Measurements from ENCODE around the gene SNRNP70. TPM values are rescaled to one million over a fixed set of nuclear protein-coding genes. Genes with fewer than 3 reads are reported as not detected.
A peak's percentile ranks its signal among the peaks of the same experiment; 100 is the strongest.
"Not testable (repeated sequence)": the region's sequence is repeated elsewhere in the genome, so short reads cannot be mapped to it uniquely, and the experiment has no call there.

SNRNP70 gene
- total and polyA plus RNA-seq, 7 donors: 33.8 to 382 (median 167) TPM

DNA sequence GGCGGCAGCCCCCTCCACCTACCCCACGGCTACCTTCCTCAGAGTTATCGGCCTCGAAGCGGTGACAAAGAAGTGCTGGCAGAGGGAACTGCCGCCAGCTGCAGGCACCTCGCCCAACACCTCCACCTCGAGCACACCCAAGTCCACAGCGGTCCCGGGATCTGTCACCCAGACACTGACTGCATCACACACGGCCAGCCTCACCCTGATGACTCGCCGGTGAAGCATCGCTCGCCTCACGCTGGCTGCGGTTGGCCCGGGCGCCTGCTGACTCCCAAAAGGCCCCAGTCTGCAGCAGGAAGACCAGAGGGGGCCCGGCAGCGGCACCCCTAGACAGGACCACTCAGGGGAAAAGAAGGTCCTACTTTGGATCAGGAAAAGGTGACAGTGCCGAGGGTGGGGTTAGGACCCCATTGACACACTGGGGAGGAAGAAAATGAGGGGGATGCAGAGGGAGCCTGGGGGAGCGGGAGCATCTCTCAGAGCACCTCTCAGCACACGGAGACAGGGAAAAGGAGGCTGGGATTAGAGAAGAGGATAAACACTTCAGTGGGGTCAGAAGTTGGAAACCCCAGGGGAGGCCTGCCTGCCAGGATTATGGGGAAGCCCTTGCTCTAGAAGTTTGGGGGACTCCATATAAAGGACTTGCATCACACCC is 34.7 kb upstream of the SNRNP70 start:
- H3K27me3 ChIP-seq; H3K4me1 ChIP-seq; H3K27ac ChIP-seq; H3K4me3 ChIP-seq; intact Hi-C loops (cut with DNase I); DNase-seq; H3K36me3 ChIP-seq; H3K9me3 ChIP-seq: not testable (repeated sequence)
- 53 to 77% methylated on average over 24 of the region's 24 CpGs for WGBS, 2 donors

- H3K4me1 ChIP-seq: peaks cover 0 to 25% (median 21%) of the 10 kb centered on the region in 4 donors
- peaks cover 18 to 33% (median 23%) of the 10 kb centered on the region in 3 donors for H3K27me3 ChIP-seq
- intact Hi-C loops (cut with DNase I): no loop called here
- TF ChIP-seq POLR2AphosphoS5 (IDR thresholded peaks at IDR 0.05): no peak
- peak in 2 of 4 experiments; percentile 27 to 29 for TF ChIP-seq CTCF (IDR thresholded peaks at IDR 0.05)
- peak overlapping the region; percentile 29 to 54 (median 48) for H3K4me3 ChIP-seq
- 1% methylated on average over 63 of the region's 63 CpGs for WGBS, 2 donors
- H3K27ac ChIP-seq: no peak overlapping the region
- H3K9me3 ChIP-seq: no peaks in the 10 kb centered on the region
- no peak for DNase-seq
- no peaks in the 10 kb centered on the region for H3K36me3 ChIP-seq
Observed at GRCh38 chr19:49056101-49056901, 28.9 kb upstream of the SNRNP70 start.

- WGBS, 2 donors: 3 to 5% methylated on average over 34 of the region's 34 CpGs
- H3K36me3 ChIP-seq; intact Hi-C loops (cut with DNase I); H3K27ac ChIP-seq; DNase-seq; H3K9me3 ChIP-seq: not testable (repeated sequence)
- Histone ChIP-seq H3K4me3 (peak overlapping the region; percentile 29 to 54 (median 48)), H3K4me1 (peaks cover 0 to 25% (median 21%) of the 10 kb centered on the region in 4 donors), H3K27me3 (peaks cover 18 to 40% (median 23%) of the 10 kb centered on the region in 3 donors)
Observed at GRCh38 chr19:49056902-49057596, 28.2 kb upstream of the SNRNP70 start.

DNA sequence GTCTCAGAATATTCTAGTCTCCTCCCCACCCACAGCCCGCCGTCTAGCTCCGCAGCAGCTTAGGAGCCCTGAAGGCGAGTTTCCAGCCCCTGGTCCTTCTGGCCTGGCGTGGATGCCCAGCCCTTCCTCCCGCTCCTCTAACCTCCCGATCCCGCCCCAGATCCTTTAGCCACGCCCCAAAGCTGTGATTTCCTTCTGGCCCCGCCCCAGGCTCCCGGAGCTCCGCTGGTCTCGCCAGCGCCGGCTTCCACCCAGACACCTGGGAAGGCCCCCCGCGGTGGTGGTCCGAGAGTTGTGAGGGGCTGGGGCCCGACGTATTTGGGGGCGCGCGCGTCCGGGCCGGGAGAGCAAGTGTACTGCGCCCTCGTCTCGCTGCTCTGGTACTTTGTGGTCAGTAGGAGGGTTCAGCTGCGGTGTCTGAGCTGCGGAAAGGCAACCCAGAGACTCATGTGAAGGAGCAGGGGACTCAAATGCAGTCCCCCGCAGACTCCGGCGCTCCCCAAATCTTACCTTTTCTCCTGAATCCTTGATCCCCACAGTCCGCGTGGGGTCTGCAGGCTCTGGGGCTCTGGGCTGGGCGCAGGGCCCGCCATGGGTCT is 27.5 kb upstream of the SNRNP70 start, which contains the start of gene CGB7:
Gene CGB7 (minus strand): TSS at position 114 of the 599 bp plus-strand sequence. CDS start 2,374 bp downstream, outside the sequence.
- peaks cover 18 to 47% (median 24%) of the 10 kb centered on the region in 3 donors for H3K27me3 ChIP-seq
- intact Hi-C loops (cut with DNase I): no loop called here
- no peaks in the 10 kb centered on the region for H3K36me3 ChIP-seq
- TF ChIP-seq POLR2A (IDR thresholded peaks at IDR 0.05) (no peak), POLR2AphosphoS5 (IDR thresholded peaks at IDR 0.05) (no peak)
- no peaks in the 10 kb centered on the region for H3K9me3 ChIP-seq
- H3K4me1 ChIP-seq: peaks cover 0 to 25% (median 21%) of the 10 kb centered on the region in 4 donors
- H3K27ac ChIP-seq: no peak within 1 kb of the TSS
- 4 to 6% methylated on average over 38 of the region's 38 CpGs for WGBS, 2 donors
- peak; percentile 79 for DNase-seq
- peak within 1 kb of the TSS; percentile 29 to 54 (median 48) for H3K4me3 ChIP-seq

- peaks cover 18 to 55% (median 31%) of the 10 kb centered on the region in 3 donors for H3K27me3 ChIP-seq
- no peak overlapping the region for H3K4me3 ChIP-seq
- H3K27ac ChIP-seq: no peak overlapping the region
- intact Hi-C loops (cut with DNase I): no loop called here
- TF ChIP-seq POLR2A (IDR thresholded peaks at IDR 0.05) (no peak), EP300 (IDR thresholded peaks at IDR 0.05) (no peak), POLR2AphosphoS5 (IDR thresholded peaks at IDR 0.05) (no peak), CTCF (IDR thresholded peaks at IDR 0.05) (no peak)
- H3K4me1 ChIP-seq: peaks cover 0 to 25% (median 21%) of the 10 kb centered on the region in 4 donors
- no peak for DNase-seq
- WGBS, 2 donors: 41 to 43% methylated on average over 10 of the region's 10 CpGs
- no peaks in the 10 kb centered on the region for H3K9me3 ChIP-seq
- H3K36me3 ChIP-seq: no peaks in the 10 kb centered on the region
Observed at GRCh38 chr19:49058562-49058961, 26.7 kb upstream of the SNRNP70 start.
